ENCODE data around the gene SMYD3. TPM values are rescaled to one million over a fixed set of nuclear protein-coding genes. Genes with fewer than 3 reads are reported as not detected.

SMYD3 gene
- total and polyA plus RNA-seq, 2 of the 4 experiments (the other 2 are of a cell fraction) = 26.5 to 37.6 TPM

DNA sequence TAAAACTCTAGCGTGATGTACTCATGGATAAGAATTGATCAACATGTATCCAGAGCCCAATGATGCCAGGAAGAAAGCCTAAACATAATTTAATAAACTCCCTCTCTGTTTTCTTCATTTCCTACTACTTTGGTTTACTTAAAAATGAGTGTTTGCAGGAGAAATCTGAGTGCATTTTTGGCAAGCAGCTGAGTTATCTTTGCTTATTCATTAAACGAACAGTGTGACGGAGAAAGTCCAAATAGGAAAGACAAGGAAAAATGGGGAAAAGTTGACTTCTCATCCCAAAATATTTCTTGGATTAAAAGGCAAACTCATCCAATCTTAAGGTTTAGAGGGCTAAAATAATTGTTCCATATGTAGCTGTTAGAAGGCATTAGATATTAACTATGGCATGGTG, 496.7 kb downstream of the SMYD3 start:
- no peak for DNase-seq
- H3K79me1 ChIP-seq (ENCODE audit: low read depth in 1 of 2, low read length in 2 of 2) = no peaks in the 10 kb centered on the region
- no peak overlapping the region for H3K14ac ChIP-seq (replicated peaks; ENCODE audit: low read depth, low read length)
- no peaks in the 10 kb centered on the region for H3K27me3 ChIP-seq (ENCODE audit: control insufficient read depth, insufficient read depth, low read length)
- H2AFZ ChIP-seq (replicated peaks; ENCODE audit: low read length, poor library complexity) = no peak overlapping the region
- no peak overlapping the region for H3K18ac ChIP-seq (ENCODE audit: low read depth, low read length)
- no peak overlapping the region for H4K8ac ChIP-seq (ENCODE audit: low read depth in 2 of 2, low read length in 2 of 2)
- H3K4ac ChIP-seq (ENCODE audit: low read depth, low read length) = no peak overlapping the region
- H3K23ac ChIP-seq (ENCODE audit: low read depth, low read length) = no peak overlapping the region
- H2BK15ac ChIP-seq (ENCODE audit: low read depth, low read length) = no peak overlapping the region
- no peak overlapping the region for H3K4me2 ChIP-seq (ENCODE audit: low read depth, low read length)
- WGBS, 2 experiments (ENCODE audit: extremely low coverage in 2 of 2, insufficient read length in 1 of 2) = no CpG with 5 or more reads among the region's 3 CpGs
- dilution Hi-C loops (cut with HindIII; ENCODE audit: low sequenced_read_pairs, unreplicated experiment) (no loop called here), in situ Hi-C loops (cut with MboI; ENCODE audit: low sequenced_read_pairs) (loop anchor here (10.0 kb wide), 1 partner anchor 264 kb away; no protein-coding TSS in a partner anchor), intact Hi-C loops (cut with micrococcal nuclease) (loop anchor here (5.0 kb wide), 1 partner anchor 272 kb away; no protein-coding TSS in a partner anchor)
- no peak overlapping the region for H4K91ac ChIP-seq (ENCODE audit: insufficient read depth, low read depth, low read length)
- no peak overlapping the region for H4K5ac ChIP-seq (ENCODE audit: low read depth, low read length)
- no peak overlapping the region for H2AK9ac ChIP-seq (replicated peaks; ENCODE audit: low read depth, low read length, poor library complexity)
- no peak overlapping the region for H3K9ac ChIP-seq (ENCODE audit: low read depth, low read length)
- H2BK5ac ChIP-seq (ENCODE audit: low read depth, low read length, poor library complexity, severe bottlenecking) = no peak overlapping the region
- H3K4me1 ChIP-seq (ENCODE audit: control insufficient read depth, insufficient read depth, low read length) = peaks cover 4% of the 10 kb centered on the region
- H3K56ac ChIP-seq (ENCODE audit: extremely low read depth, insufficient read depth, low read length) = no peak overlapping the region
- TF ChIP-seq, protein P1, sequence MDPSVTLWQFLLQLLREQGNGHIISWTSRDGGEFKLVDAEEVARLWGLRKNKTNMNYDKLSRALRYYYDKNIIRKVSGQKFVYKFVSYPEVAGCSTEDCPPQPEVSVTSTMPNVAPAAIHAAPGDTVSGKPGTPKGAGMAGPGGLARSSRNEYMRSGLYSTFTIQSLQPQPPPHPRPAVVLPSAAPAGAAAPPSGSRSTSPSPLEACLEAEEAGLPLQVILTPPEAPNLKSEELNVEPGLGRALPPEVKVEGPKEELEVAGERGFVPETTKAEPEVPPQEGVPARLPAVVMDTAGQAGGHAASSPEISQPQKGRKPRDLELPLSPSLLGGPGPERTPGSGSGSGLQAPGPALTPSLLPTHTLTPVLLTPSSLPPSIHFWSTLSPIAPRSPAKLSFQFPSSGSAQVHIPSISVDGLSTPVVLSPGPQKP (IDR thresholded peaks at IDR 0.05; ENCODE audit: borderline replicate concordance, low read depth, low read length) = no peak
- no peak overlapping the region for H2BK120ac ChIP-seq (ENCODE audit: low read depth, low read length)
- H3K9me3 ChIP-seq (ENCODE audit: control insufficient read depth, insufficient read depth, low read length) = no peaks in the 10 kb centered on the region
- no peaks in the 10 kb centered on the region for H4K20me1 ChIP-seq (ENCODE audit: insufficient read depth, low read length)
- ChIA-PET CTCF (interaction anchor here (1.4 kb wide), 1 partner anchor 270 kb away, joined by 6 read pairs; no protein-coding TSS in a partner anchor), POLR2A (ENCODE audit: unreplicated experiment) (no interaction called here)
- ATAC-seq (ENCODE audit: low read depth) = no peak
- BruUV-seq (replicated peaks) = no TSS peak
- 0 out of 2 replicates have a peak, but pooled peaks cover 3% of the 10 kb centered on the region for H3K9me1 ChIP-seq (ENCODE audit: insufficient read depth, low read length)
- no peak overlapping the region for H2BK20ac ChIP-seq (ENCODE audit: low read depth, low read length)
- H3K27ac ChIP-seq (ENCODE audit: insufficient read depth, low read length) = no peak overlapping the region
- H2AK5ac ChIP-seq (ENCODE audit: low read depth, low read length) = no peak overlapping the region
- H3K36me3 ChIP-seq (ENCODE audit: control insufficient read depth, insufficient read depth, low read length) = no peaks in the 10 kb centered on the region
- no peak overlapping the region for H3K4me3 ChIP-seq (ENCODE audit: insufficient read depth, low read depth, low read length)
